GM19193 (cell line): ENCODE results near the gene IL17RC.

Experiments
- POLR2A ChIP-seq: IDR thresholded peaks from 4 replicates; pipeline ENCODE4 v1.6.1; 2011; ENCODE audit not compliant: insufficient read depth, insufficient read length; ENCODE audit errors: extremely low read depth

IL17RC gene

GRCh38 chr3:9980251-9980650 lies 63.4 kb downstream of the IL17RC start:
- no peak for TF ChIP-seq POLR2A
